CD8-positive, alpha-beta memory T cell (primary cell): Measurements from ENCODE around the gene SKAP1. TPM values are rescaled to one million over a fixed set of nuclear protein-coding genes. Genes with fewer than 3 reads are reported as not detected.

ENCODE experiments used
- CTCF ChIA-PET: fragments of 350-600 bp; sonication (Branson Sonifier 250); formaldehyde crosslinking; loops from one replicate; lab custom pipeline; 2021; ENCODE audit warnings: antibody characterized with exemption; lab: Charles Lee
- POLR2A ChIA-PET: fragments of 350-600 bp; sonication (Branson Sonifier 250); formaldehyde crosslinking; loops from one replicate; lab custom pipeline; 2021; ENCODE audit warnings: antibody characterized with exemption; lab: Charles Lee
- DNase-seq, 5 donors: peaks; one replicate each; pipeline versions ENCODE4 v3.0.0 to v3.0.0-alpha.2; 2020 to 2022; ENCODE audit warnings: mixed read lengths in 1 of 5
- H3K27ac ChIP-seq: one replicate; pipeline ENCODE4 v1.7.0; 2013; ENCODE audit warnings: low read depth, mild to moderate bottlenecking, low read length, moderate library complexity
- H3K27me3 ChIP-seq: 2 replicates; pipeline ENCODE4 v1.7.0; 2013; ENCODE audit warnings: low read length, mild to moderate bottlenecking; ENCODE audit not compliant: insufficient read depth, poor library complexity, severe bottlenecking
- H3K36me3 ChIP-seq: 2 replicates; pipeline ENCODE4 v1.7.0; 2013; ENCODE audit warnings: mild to moderate bottlenecking, low read length, moderate library complexity; ENCODE audit not compliant: insufficient read depth
- H3K4me1 ChIP-seq: 2 replicates; pipeline ENCODE4 v1.7.0; 2013; ENCODE audit warnings: mild to moderate bottlenecking, low read length, moderate library complexity; ENCODE audit not compliant: insufficient read depth
- H3K4me3 ChIP-seq: 2 replicates; pipeline ENCODE4 v1.7.0; 2013; ENCODE audit warnings: mild to moderate bottlenecking, low read length
- H3K9me3 ChIP-seq: 2 replicates; pipeline ENCODE4 v1.7.0; 2013; ENCODE audit warnings: mild to moderate bottlenecking, low read length
- H3K27ac Mint-ChIP-seq, 8 donors: one replicate each; pipeline ENCODE4 v1.8.0; 2020 to 2021; ENCODE audit warnings: mixed read lengths in 8 of 8, mild to moderate bottlenecking in 6 of 8, inconsistent platforms in 3 of 8, moderate library complexity in 3 of 8
- H3K27me3 Mint-ChIP-seq, 2 donors: one replicate each; pipeline ENCODE4 v1.8.0; 2020 to 2021; ENCODE audit warnings: mixed read lengths in 2 of 2, mild to moderate bottlenecking in 1 of 2, moderate library complexity in 1 of 2
- H3K36me3 Mint-ChIP-seq, 3 donors: one replicate each; pipeline ENCODE4 v1.8.0; 2020 to 2021; ENCODE audit warnings: mixed read lengths in 3 of 3, inconsistent platforms in 1 of 3, mild to moderate bottlenecking in 1 of 3
- H3K4me1 Mint-ChIP-seq, 3 donors: one replicate each; pipeline ENCODE4 v1.8.0; 2020 to 2021; ENCODE audit warnings: mixed read lengths in 3 of 3, inconsistent platforms in 1 of 3, mild to moderate bottlenecking in 1 of 3
- H3K4me3 Mint-ChIP-seq, 7 donors: one replicate each; pipeline ENCODE4 v1.8.0; 2020 to 2021; ENCODE audit warnings: mixed read lengths in 7 of 7, mild to moderate bottlenecking in 6 of 7, moderate library complexity in 4 of 7, inconsistent platforms in 2 of 7
- H3K9me3 Mint-ChIP-seq, 5 donors: one replicate each; pipeline ENCODE4 v1.8.0; 2020 to 2022; ENCODE audit warnings: mixed read lengths in 5 of 5, mild to moderate bottlenecking in 3 of 5, moderate library complexity in 2 of 5, inconsistent platforms in 1 of 5
- polyA plus RNA-seq: library from polyadenylated mRNA; unstranded; fragments of 300-500 nt; fragmentation: Illumina TruSeq; gene quantifications from one replicate; pipeline ENCODE4 v1.2.3, GENCODE V29; 2021
- total RNA-seq, 2 experiments: library from RNA; stranded (reverse); gene quantifications; one replicate each; pipeline ENCODE4 v1.2.3, GENCODE V29; 2021

SKAP1 gene
- total and polyA plus RNA-seq, 3 experiments from 2014 or later: 50.5 to 264 (median 56.0) TPM

DNA sequence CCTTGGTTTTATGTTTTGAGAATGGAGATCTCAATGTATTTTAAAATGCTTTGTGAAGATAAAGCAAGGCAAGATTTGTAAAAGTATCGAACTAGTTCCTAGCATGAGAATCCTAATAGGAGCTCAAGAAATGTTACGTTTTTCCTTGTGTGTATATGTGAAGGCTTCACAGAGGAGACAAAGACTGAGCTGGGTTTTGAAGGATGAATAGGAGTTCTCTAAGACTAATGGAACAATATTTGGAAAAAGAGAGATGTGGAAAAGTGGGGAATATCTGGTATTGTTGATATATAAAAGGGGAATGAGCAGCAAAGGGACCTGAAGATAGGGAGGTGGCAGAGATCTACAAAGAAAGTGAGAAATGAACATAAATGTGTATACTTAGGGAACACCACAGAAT lies 195.1 kb downstream of the SKAP1 start:
- CTCF ChIA-PET: no interaction called here

DNA sequence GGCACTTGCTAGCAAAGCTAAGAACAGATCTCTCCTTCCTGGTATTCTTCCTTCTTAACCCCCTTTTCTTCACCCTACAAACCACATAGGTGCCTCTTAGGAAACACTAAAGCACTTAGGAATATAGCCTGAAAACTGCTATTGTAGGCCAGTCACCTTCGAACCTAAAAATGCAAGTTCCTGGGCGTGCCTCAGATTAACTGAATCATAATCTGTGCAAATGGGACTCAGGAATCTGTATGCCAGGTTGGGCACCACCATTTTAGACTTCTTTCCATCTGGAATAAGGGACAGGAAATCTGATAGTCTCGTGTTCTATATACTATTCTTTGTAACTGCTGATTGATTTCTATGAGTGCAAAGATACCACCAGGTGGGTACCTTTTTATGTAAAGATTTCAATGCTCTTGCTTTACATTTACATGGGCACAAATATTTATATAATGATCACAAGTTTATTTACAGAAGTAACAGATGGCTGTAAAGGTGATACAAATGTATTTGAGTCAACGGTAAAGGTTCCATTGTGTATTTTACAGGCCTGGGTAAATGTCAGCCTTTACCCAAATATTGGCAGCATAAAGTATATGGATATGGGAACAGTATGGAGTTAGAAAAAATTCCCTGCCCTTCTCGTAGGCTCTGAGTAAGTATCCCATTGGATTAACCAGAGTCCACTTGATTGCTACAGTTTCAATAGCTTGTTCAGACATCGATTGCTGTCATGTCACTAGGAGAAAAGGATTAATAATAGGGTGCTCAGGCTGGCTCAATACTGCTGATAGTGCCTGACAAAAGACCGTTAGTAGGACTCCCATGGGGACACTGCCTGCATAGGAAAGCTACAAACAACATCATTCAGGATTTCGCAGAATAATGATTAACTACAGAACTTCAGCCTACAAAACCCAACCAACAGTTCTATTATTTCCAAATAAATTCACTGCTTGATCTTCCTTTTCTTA lies 197.7 kb downstream of the SKAP1 start:
- Histone ChIP-seq H3K9me3 (no peaks in the 10 kb centered on the region), H3K4me1 (peaks cover 9% of the 10 kb centered on the region), H3K27ac (no peak overlapping the region), H3K4me3 (no peak overlapping the region), H3K27me3 (no peaks in the 10 kb centered on the region), H3K36me3 (no peaks in the 10 kb centered on the region)
- H3K27ac Mint-ChIP-seq: peak overlapping the region in 1 of 8 donors; percentile 55
- H3K9me3 Mint-ChIP-seq: no peaks in the 10 kb centered on the region
- H3K4me1 Mint-ChIP-seq: peaks cover 21 to 57% (median 47%) of the 10 kb centered on the region in 3 donors
- DNase-seq: no peak
- no peak overlapping the region for H3K4me3 Mint-ChIP-seq
- ChIA-PET CTCF (interaction anchor here (1.1 kb wide), 1 partner anchor 15 kb away, joined by 3 read pairs; no protein-coding TSS in a partner anchor), POLR2A (interaction anchor here (0.6 kb wide), 1 partner anchor 9 kb away, joined by 4 read pairs; no protein-coding TSS in a partner anchor)
- no peaks in the 10 kb centered on the region for H3K27me3 Mint-ChIP-seq
- H3K36me3 Mint-ChIP-seq: peaks cover 0 to 35% (median 4%) of the 10 kb centered on the region in 3 donors

More for the DNA sequence above, 195.1 kb downstream of the SKAP1 start:
- Mint-ChIP-seq H3K27ac (peak overlapping the region in 1 of 8 donors; percentile 1), H3K27me3 (no peaks in the 10 kb centered on the region), H3K4me3 (no peak overlapping the region), H3K9me3 (no peaks in the 10 kb centered on the region), H3K4me1 (peaks cover 39 to 71% (median 58%) of the 10 kb centered on the region in 3 donors), H3K36me3 (peaks cover 0 to 37% (median 11%) of the 10 kb centered on the region in 3 donors)
- Histone ChIP-seq H3K27me3 (no peaks in the 10 kb centered on the region), H3K4me3 (no peak overlapping the region), H3K27ac (no peak overlapping the region), H3K36me3 (no peaks in the 10 kb centered on the region), H3K9me3 (no peaks in the 10 kb centered on the region), H3K4me1 (peaks cover 22% of the 10 kb centered on the region)
- POLR2A ChIA-PET: interaction anchor here (0.6 kb wide), 1 partner anchor 12 kb away, joined by 5 read pairs; no protein-coding TSS in a partner anchor
- no peak for DNase-seq

GRCh38 chr17:48229936-48230335 lies 200.1 kb downstream of the SKAP1 start:
- Histone ChIP-seq H3K4me3 (no peak overlapping the region), H3K9me3 (no peaks in the 10 kb centered on the region), H3K27ac (no peak overlapping the region), H3K36me3 (no peaks in the 10 kb centered on the region), H3K4me1 (no peaks in the 10 kb centered on the region), H3K27me3 (no peaks in the 10 kb centered on the region)
- peak overlapping the region in 1 of 8 donors; percentile 26 for H3K27ac Mint-ChIP-seq
- CTCF ChIA-PET: no interaction called here
- H3K36me3 Mint-ChIP-seq: peaks cover 0 to 42% (median 5%) of the 10 kb centered on the region in 3 donors
- DNase-seq: no peak
- no peaks in the 10 kb centered on the region for H3K9me3 Mint-ChIP-seq
- peaks cover 27 to 57% (median 54%) of the 10 kb centered on the region in 3 donors for H3K4me1 Mint-ChIP-seq
- POLR2A ChIA-PET: no interaction called here
- H3K27me3 Mint-ChIP-seq: no peaks in the 10 kb centered on the region
- H3K4me3 Mint-ChIP-seq: no peak overlapping the region

DNA sequence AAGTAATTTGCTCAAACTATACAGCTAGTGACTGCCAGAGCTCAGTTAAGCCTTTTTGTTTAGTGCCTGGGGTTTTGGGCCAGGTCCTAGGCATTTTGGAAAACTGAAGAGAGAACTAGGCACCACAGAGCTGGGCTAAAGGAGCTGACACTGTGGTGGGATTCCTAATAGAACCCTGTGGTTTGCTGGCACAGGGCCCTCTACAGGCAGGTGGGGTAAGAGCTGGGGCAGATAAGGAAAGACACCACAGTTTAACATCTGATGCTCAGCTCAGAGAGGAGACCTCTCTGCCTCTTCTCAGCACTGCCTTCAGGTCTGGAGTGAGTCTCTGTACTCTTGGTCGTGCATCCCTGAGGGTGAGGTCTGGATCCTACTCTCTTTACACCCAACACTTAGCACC lies 201.3 kb downstream of the SKAP1 start:
- ChIA-PET CTCF (interaction anchor here (1.1 to 2.9 kb wide), 2 partner anchors 13 to 34 kb away, joined by 3 to 9 read pairs; no protein-coding TSS in a partner anchor), POLR2A (no interaction called here)
- no peaks in the 10 kb centered on the region for H3K9me3 ChIP-seq
- no peaks in the 10 kb centered on the region for H3K36me3 ChIP-seq
- H3K27me3 Mint-ChIP-seq: no peaks in the 10 kb centered on the region
- peaks cover 28 to 58% (median 50%) of the 10 kb centered on the region in 3 donors for H3K4me1 Mint-ChIP-seq
- no peaks in the 10 kb centered on the region for H3K9me3 Mint-ChIP-seq
- no peak overlapping the region for H3K4me3 ChIP-seq
- H3K4me3 Mint-ChIP-seq: no peak overlapping the region
- no peaks in the 10 kb centered on the region for H3K4me1 ChIP-seq
- no peak for DNase-seq
- H3K27ac Mint-ChIP-seq: peak overlapping the region in 2 of 8 donors; percentile 43 to 58
- H3K27ac ChIP-seq: no peak overlapping the region
- peaks cover 0 to 42% (median 4%) of the 10 kb centered on the region in 3 donors for H3K36me3 Mint-ChIP-seq
- H3K27me3 ChIP-seq: no peaks in the 10 kb centered on the region

GRCh38 chr17:48225725-48226567 lies 204.1 kb downstream of the SKAP1 start:
- no peak overlapping the region for H3K4me3 ChIP-seq
- peaks cover 28 to 62% (median 44%) of the 10 kb centered on the region in 3 donors for H3K4me1 Mint-ChIP-seq
- no peaks in the 10 kb centered on the region for H3K9me3 Mint-ChIP-seq
- peak overlapping the region in 5 of 8 donors; percentile 7 to 55 (median 32) for H3K27ac Mint-ChIP-seq
- POLR2A ChIA-PET: no interaction called here
- no peak overlapping the region for H3K27ac ChIP-seq
- no peaks in the 10 kb centered on the region for H3K27me3 Mint-ChIP-seq
- peaks cover 0 to 31% (median 4%) of the 10 kb centered on the region in 3 donors for H3K36me3 Mint-ChIP-seq
- no peaks in the 10 kb centered on the region for H3K9me3 ChIP-seq
- no peaks in the 10 kb centered on the region for H3K27me3 ChIP-seq
- H3K4me1 ChIP-seq: no peaks in the 10 kb centered on the region
- H3K4me3 Mint-ChIP-seq: no peak overlapping the region
- CTCF ChIA-PET: interaction anchor here (1.2 kb wide), 1 partner anchor 8 kb away, joined by 3 read pairs; no protein-coding TSS in a partner anchor
- no peaks in the 10 kb centered on the region for H3K36me3 ChIP-seq
- no peak for DNase-seq

GRCh38 chr17:48223945-48224344 lies 206.1 kb downstream of the SKAP1 start:
- H3K27me3 ChIP-seq: no peaks in the 10 kb centered on the region
- no peaks in the 10 kb centered on the region for H3K9me3 Mint-ChIP-seq
- H3K4me3 ChIP-seq: no peak overlapping the region
- DNase-seq: no peak
- H3K27me3 Mint-ChIP-seq: no peaks in the 10 kb centered on the region
- POLR2A ChIA-PET: interaction anchor here (1.0 kb wide), 1 partner anchor 10 kb away, joined by 4 read pairs; no protein-coding TSS in a partner anchor
- H3K27ac ChIP-seq: no peak overlapping the region
- no peaks in the 10 kb centered on the region for H3K4me1 ChIP-seq
- peaks cover 0 to 27% (median 4%) of the 10 kb centered on the region in 3 donors for H3K36me3 Mint-ChIP-seq
- peaks cover 28 to 74% (median 55%) of the 10 kb centered on the region in 3 donors for H3K4me1 Mint-ChIP-seq
- CTCF ChIA-PET: interaction anchor here (1.3 kb wide), 1 partner anchor 17 kb away, joined by 3 read pairs; no protein-coding TSS in a partner anchor
- no peak overlapping the region for H3K4me3 Mint-ChIP-seq
- no peaks in the 10 kb centered on the region for H3K9me3 ChIP-seq
- H3K27ac Mint-ChIP-seq: peak overlapping the region in 1 of 8 donors; percentile 67
- H3K36me3 ChIP-seq: no peaks in the 10 kb centered on the region

GRCh38 chr17:48219617-48220016 lies 210.4 kb downstream of the SKAP1 start:
- no peaks in the 10 kb centered on the region for H3K27me3 Mint-ChIP-seq
- Histone ChIP-seq H3K4me3 (no peak overlapping the region), H3K27ac (no peak overlapping the region), H3K36me3 (peaks cover 4% of the 10 kb centered on the region), H3K27me3 (no peaks in the 10 kb centered on the region), H3K4me1 (no peaks in the 10 kb centered on the region), H3K9me3 (no peaks in the 10 kb centered on the region)
- DNase-seq: no peak
- peaks cover 20 to 56% (median 44%) of the 10 kb centered on the region in 3 donors for H3K4me1 Mint-ChIP-seq
- H3K4me3 Mint-ChIP-seq: no peak overlapping the region
- ChIA-PET POLR2A (interaction anchor here (0.7 kb wide), 1 partner anchor 972 kb away, joined by 3 read pairs; no protein-coding TSS in a partner anchor), CTCF (no interaction called here)
- H3K36me3 Mint-ChIP-seq: peaks cover 0 to 36% (median 2%) of the 10 kb centered on the region in 3 donors
- no peaks in the 10 kb centered on the region for H3K9me3 Mint-ChIP-seq
- peak overlapping the region in 3 of 8 donors; percentile 47 to 77 (median 51) for H3K27ac Mint-ChIP-seq
